ENCODE measurements around the gene SEMG1.

DNA sequence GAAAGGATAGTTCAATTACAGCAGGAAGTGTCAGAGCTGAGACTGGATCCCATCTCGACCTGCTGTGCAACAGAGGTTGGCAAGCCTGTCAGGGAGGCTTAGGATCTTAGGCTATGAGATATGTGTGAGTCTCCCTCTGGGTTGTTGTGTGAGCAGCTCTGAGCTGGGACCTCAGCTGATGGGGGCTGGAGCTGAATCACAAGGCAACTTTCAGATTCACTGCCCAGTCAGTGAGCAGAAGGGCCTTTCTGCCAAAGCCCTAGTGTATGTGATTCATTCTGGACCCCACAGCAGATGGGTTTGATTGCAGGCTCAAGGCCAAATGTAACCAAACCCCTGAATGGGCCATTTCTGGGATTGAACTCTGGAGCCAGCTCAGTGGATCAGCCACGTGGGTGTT lies 27.7 kb upstream of the SEMG1 start:
- TF ChIP-seq CTCF (IDR thresholded peaks at IDR 0.05) (no peak), ZFX (IDR thresholded peaks at IDR 0.05; ENCODE audit: borderline replicate concordance) (no peak)

Data from 22Rv1 (cell line).